Glutamatergic neuron (in vitro differentiated cells): ENCODE data around the gene BCAR3. TPM values are rescaled to one million over a fixed set of nuclear protein-coding genes. Genes with fewer than 3 reads are reported as not detected.
"Not testable (repeated sequence)": the region's sequence is repeated elsewhere in the genome, so short reads cannot be mapped to it uniquely, and the experiment has no call there.

ENCODE experiments used
- DNase-seq: peaks from one replicate; pipeline ENCODE4 v3.0.0; 2022
- H3K27ac Mint-ChIP-seq: one replicate; pipeline ENCODE4 v1.8.0; 2020; ENCODE audit warnings: mild to moderate bottlenecking, mixed read lengths, inconsistent platforms; ENCODE audit not compliant: unreplicated experiment
- H3K27me3 Mint-ChIP-seq: one replicate; pipeline ENCODE4 v1.8.0; 2020; ENCODE audit warnings: mild to moderate bottlenecking, moderate library complexity, mixed read lengths, inconsistent platforms; ENCODE audit not compliant: unreplicated experiment
- H3K36me3 Mint-ChIP-seq: one replicate; pipeline ENCODE4 v1.8.0; 2020; ENCODE audit warnings: mild to moderate bottlenecking, mixed read lengths, inconsistent platforms; ENCODE audit not compliant: unreplicated experiment
- H3K4me1 Mint-ChIP-seq: one replicate; pipeline ENCODE4 v1.8.0; 2020; ENCODE audit warnings: mild to moderate bottlenecking, low read depth, mixed read lengths, inconsistent platforms; ENCODE audit not compliant: unreplicated experiment
- H3K4me3 Mint-ChIP-seq: one replicate; pipeline ENCODE4 v1.8.0; 2020; ENCODE audit warnings: mild to moderate bottlenecking, mixed read lengths, inconsistent platforms; ENCODE audit not compliant: unreplicated experiment
- H3K9me3 Mint-ChIP-seq: one replicate; pipeline ENCODE4 v1.8.0; 2020; ENCODE audit warnings: mild to moderate bottlenecking, moderate library complexity, mixed read lengths, inconsistent platforms; ENCODE audit not compliant: unreplicated experiment
- total RNA-seq: library from RNA; stranded (reverse); fragmentation: NEBNext Ultra II Directional; extraction: Animal tissue kit (Norgen Biotek cat#: 25700); gene quantifications from one replicate; pipeline ENCODE4 v1.2.1, GENCODE V29; 2021; ENCODE audit not compliant: unreplicated experiment
- TF ChIP-seq, protein P1 (sequence below): fragments of 200-600 bp; sonication (generic); IDR thresholded peaks from one replicate; pipeline ENCODE4 v1.5.0; 2021; ENCODE audit not compliant: partially characterized antibody, unreplicated experiment

The BCAR3 gene
- total RNA-seq, 1 donor from 2014 or later: 12.8 TPM

DNA sequence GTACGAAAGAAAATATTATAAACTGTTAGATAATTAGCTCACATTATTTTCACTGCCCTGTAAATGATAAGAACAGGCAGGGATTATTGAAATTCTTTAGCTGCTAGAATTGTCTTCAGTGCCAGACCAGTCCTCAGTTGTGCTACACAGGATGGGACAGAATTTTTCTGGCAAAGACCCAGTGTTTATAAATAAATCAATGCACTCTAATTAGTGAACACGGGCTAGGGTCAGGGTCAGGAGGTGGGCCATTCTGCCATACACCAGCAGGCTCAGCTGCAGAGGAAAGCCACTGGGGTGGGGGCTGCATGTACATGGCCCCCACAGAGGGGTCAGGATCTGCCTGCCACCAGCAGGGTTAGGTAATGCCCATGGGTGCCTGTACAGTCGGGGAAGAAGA, 6.4 kb downstream of the BCAR3 start:
- H3K27me3 Mint-ChIP-seq: peaks cover 8% of the 10 kb centered on the region
- H3K36me3 Mint-ChIP-seq: no peaks in the 10 kb centered on the region
- peaks cover 2% of the 10 kb centered on the region for H3K9me3 Mint-ChIP-seq
- no peak for DNase-seq
- H3K4me1 Mint-ChIP-seq: peaks cover 31% of the 10 kb centered on the region
- H3K27ac Mint-ChIP-seq: peak overlapping the region; percentile 57
- TF ChIP-seq, protein P1, sequence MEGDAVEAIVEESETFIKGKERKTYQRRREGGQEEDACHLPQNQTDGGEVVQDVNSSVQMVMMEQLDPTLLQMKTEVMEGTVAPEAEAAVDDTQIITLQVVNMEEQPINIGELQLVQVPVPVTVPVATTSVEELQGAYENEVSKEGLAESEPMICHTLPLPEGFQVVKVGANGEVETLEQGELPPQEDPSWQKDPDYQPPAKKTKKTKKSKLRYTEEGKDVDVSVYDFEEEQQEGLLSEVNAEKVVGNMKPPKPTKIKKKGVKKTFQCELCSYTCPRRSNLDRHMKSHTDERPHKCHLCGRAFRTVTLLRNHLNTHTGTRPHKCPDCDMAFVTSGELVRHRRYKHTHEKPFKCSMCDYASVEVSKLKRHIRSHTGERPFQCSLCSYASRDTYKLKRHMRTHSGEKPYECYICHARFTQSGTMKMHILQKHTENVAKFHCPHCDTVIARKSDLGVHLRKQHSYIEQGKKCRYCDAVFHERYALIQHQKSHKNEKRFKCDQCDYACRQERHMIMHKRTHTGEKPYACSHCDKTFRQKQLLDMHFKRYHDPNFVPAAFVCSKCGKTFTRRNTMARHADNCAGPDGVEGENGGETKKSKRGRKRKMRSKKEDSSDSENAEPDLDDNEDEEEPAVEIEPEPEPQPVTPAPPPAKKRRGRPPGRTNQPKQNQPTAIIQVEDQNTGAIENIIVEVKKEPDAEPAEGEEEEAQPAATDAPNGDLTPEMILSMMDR: no peak
- H3K4me3 Mint-ChIP-seq: peak overlapping the region; percentile 64

DNA sequence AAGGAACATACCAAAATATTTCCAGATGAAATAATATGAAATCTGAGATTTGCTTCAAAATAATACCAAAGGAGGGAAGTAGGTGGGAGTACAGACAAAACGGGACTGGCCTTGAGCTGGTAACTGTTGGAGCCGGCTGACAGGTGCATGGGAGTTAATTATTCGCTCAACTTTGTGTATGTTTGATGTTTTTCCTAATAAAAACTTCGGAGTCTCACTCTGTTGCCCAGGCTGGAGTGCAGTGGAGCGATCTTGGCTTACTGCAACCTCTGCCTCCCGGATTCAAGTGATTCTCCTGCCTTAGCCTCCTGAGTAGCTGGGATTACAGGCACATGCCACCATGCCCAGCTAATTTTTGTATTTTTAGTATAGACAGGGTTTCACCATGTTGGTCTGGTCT, 7.6 kb downstream of the BCAR3 start:
- H3K4me1 Mint-ChIP-seq: peaks cover 37% of the 10 kb centered on the region
- H3K4me3 Mint-ChIP-seq, H3K27ac Mint-ChIP-seq, H3K36me3 Mint-ChIP-seq, DNase-seq, H3K27me3 Mint-ChIP-seq, H3K9me3 Mint-ChIP-seq: not testable (repeated sequence)

DNA sequence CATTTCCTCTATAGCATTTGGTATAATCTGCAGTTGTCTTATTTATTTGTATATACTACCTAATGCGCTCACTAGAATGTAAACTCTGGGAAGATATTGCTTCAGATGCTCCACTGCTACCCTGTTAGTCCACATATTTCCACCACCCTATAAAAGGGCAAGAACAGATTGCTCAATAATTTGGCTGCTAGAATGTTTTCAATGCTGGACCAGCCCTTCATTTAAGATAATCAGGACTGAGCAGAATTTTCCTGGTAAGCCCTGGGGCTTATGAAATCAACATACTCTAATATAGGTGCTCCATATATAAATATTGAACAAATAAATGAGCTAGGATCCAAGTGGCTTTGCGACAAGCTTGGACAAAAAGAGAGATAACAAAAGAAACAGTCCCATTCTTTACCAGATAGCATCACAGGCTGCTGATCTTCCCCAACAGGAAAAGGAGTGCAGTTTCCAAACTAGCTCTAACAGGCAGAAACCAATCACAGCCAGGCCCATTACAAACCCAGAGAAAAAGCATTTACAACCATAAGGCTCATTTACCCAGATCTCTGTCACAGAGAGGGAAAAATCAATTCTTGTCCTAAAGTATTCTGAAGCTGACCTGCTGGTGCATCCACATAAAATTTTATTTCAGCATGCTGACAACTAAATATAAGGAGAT, 8.3 kb downstream of the BCAR3 start:
- Mint-ChIP-seq H3K4me1 (peaks cover 38% of the 10 kb centered on the region), H3K4me3 (no peak overlapping the region), H3K27me3 (peaks cover 8% of the 10 kb centered on the region), H3K27ac (no peak overlapping the region), H3K36me3 (no peaks in the 10 kb centered on the region), H3K9me3 (peaks cover 2% of the 10 kb centered on the region)
- no peak for DNase-seq
- TF ChIP-seq, protein P1: no peak

DNA sequence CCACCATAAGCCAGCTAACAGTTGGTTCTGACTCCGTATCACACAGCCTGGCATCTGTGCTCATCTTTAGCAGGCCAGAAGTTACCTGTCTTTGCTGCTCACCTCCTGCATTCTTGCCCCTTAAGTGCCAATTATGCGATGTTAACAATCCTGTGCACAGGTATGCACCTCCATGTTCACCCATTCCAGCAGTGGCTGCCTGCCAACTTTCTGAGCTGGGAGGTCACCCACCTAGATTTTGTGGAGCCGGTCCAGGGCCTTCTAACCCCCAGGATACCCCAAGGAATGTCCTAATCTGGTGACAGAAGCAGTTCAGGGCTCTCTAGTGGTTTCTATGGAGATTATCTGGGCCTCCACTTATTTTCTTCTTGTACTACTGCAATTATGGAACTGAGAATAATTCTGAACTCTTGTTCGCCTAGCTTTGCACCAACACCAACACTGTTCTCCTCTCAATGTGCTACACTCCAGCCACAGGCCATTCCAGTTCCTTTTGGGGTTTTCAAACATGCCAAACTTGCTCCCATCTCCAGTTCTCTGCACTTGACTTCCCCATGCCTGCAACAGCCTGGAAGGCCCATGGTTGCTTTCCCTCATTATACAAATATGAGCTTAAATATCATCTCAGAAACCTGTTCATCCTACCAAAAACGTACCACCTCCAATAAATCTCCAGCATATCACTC, 9.0 kb downstream of the BCAR3 start:
- Mint-ChIP-seq H3K9me3 (peaks cover 2% of the 10 kb centered on the region), H3K27ac (no peak overlapping the region), H3K4me1 (peaks cover 45% of the 10 kb centered on the region), H3K27me3 (peaks cover 7% of the 10 kb centered on the region), H3K36me3 (no peaks in the 10 kb centered on the region), H3K4me3 (no peak overlapping the region)
- TF ChIP-seq, protein P1: no peak
- no peak for DNase-seq

DNA sequence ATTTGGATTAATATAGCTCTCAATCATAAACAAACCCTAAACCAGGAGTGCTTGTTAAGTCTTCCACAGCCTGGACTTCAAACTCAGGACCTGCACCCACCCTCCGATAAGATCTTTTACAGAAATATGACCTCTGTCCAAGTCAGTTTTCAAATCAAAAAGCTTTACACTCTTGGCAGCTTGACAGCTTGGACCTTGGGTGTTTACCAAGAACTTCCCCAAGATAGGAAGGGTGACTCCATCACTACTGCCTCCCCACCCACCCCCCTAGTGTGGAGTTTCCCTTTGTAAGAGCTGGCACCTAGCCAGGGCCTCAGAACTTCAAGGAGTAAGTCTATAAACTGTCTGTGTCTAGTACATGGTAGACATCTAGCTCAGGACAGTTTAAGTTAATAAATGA, 9.6 kb downstream of the BCAR3 start:
- H3K36me3 Mint-ChIP-seq: no peaks in the 10 kb centered on the region
- no peak for DNase-seq
- H3K4me3 Mint-ChIP-seq: no peak overlapping the region
- H3K4me1 Mint-ChIP-seq: peaks cover 45% of the 10 kb centered on the region
- peaks cover 2% of the 10 kb centered on the region for H3K9me3 Mint-ChIP-seq
- H3K27ac Mint-ChIP-seq: no peak overlapping the region
- TF ChIP-seq, protein P1: no peak
- peaks cover 3% of the 10 kb centered on the region for H3K27me3 Mint-ChIP-seq
